HepG2 (cell line): ENCODE results near the gene EGR1. TPM values are rescaled to one million over a fixed set of nuclear protein-coding genes. Genes with fewer than 3 reads are reported as not detected.

Source experiments
- BORCS8-MEF2B ChIP-seq: sonication (generic); formaldehyde crosslinking; IDR thresholded peaks from 2 replicates; pipeline ENCODE4 v1.8.0; 2022; ENCODE audit warnings: mild to moderate bottlenecking, missing genetic modification reagents
- CREBL2 ChIP-seq: sonication (generic); formaldehyde crosslinking; IDR thresholded peaks from 2 replicates; pipeline ENCODE4 v1.8.1; 2023; ENCODE audit warnings: missing genetic modification reagents, mild to moderate bottlenecking, borderline replicate concordance
- HBP1 ChIP-seq: IDR thresholded peaks from 2 replicates; pipeline ENCODE4 v1.6.1; 2016; ENCODE audit warnings: low read depth, control low read depth
- HIC2 ChIP-seq: sonication (generic); formaldehyde crosslinking; IDR thresholded peaks from 2 replicates; pipeline ENCODE4 v1.9.0; 2022; ENCODE audit warnings: low read depth, missing genetic modification reagents
- HMGXB4 ChIP-seq, 2 experiments: sonication (generic) in 1 of 2; formaldehyde crosslinking in 1 of 2; IDR thresholded peaks; 2 replicates each; pipeline versions ENCODE4 v1.4.0 to v1.6.1; 2018 to 2020; ENCODE audit warnings: missing genetic modification reagents in 2 of 2, borderline replicate concordance in 1 of 2, low read depth in 1 of 2, mild to moderate bottlenecking in 1 of 2, missing biosample characterization in 1 of 2
- HNRNPL ChIP-seq: fragments of 200-400 bp; formaldehyde crosslinking; IDR thresholded peaks from 2 replicates; pipeline ENCODE4 v1.6.1; 2017; ENCODE audit warnings: mild to moderate bottlenecking, low read depth, low read length
- HOXA9 ChIP-seq: sonication (generic); formaldehyde crosslinking; IDR thresholded peaks from 2 replicates; pipeline ENCODE4 v1.8.1; 2022; ENCODE audit warnings: missing genetic modification reagents, mild to moderate bottlenecking, moderate library complexity, borderline replicate concordance
- RARA ChIP-seq: IDR thresholded peaks from 2 replicates; pipeline ENCODE4 v1.6.1; 2016; ENCODE audit warnings: missing genetic modification reagents, missing compliant biosample characterization
- SALL1 ChIP-seq: sonication (generic); formaldehyde crosslinking; IDR thresholded peaks from 2 replicates; pipeline ENCODE4 v1.8.0; 2022; ENCODE audit warnings: mild to moderate bottlenecking, missing genetic modification reagents
- THAP9 ChIP-seq: sonication (generic); formaldehyde crosslinking; IDR thresholded peaks from 2 replicates; pipeline ENCODE4; 2020; ENCODE audit warnings: missing genetic modification reagents, mild to moderate bottlenecking, borderline replicate concordance
- ZBTB33 ChIP-seq: sonication (generic); formaldehyde crosslinking; IDR thresholded peaks from 2 replicates; pipeline ENCODE4 v1.4.0; 2020; ENCODE audit warnings: missing genetic modification reagents
- ZMAT3 ChIP-seq: sonication (generic); formaldehyde crosslinking; conservative IDR thresholded peaks from 2 replicates; pipeline ENCODE4 v1.7.0; 2021; ENCODE audit warnings: missing genetic modification reagents
- ZMYM3 ChIP-seq: sonication (generic); formaldehyde crosslinking; IDR thresholded peaks from 2 replicates; pipeline ENCODE4 v1.5.1; 2020; ENCODE audit warnings: mild to moderate bottlenecking, missing genetic modification reagents
- ZNF326 ChIP-seq: sonication (generic); formaldehyde crosslinking; IDR thresholded peaks from 2 replicates; pipeline ENCODE4 v1.4.0; 2020; ENCODE audit warnings: missing genetic modification reagents, borderline replicate concordance
- ZNF451 ChIP-seq: sonication (generic); formaldehyde crosslinking; IDR thresholded peaks from 2 replicates; pipeline ENCODE4 v1.5.0; 2020; ENCODE audit warnings: mild to moderate bottlenecking, missing genetic modification reagents
- ZNF879 ChIP-seq: sonication (generic); formaldehyde crosslinking; IDR thresholded peaks from 2 replicates; pipeline ENCODE4 v1.8.1; 2023; ENCODE audit warnings: missing genetic modification reagents
- polyA plus RNA-seq, 8 experiments: library from polyadenylated mRNA; depleted of rRNA in 3 of 8; stranded (reverse) in 7 of 8; unstranded in 1 of 8; fragments of >200 nt; fragmentation: Illumina TruSeq in 4 of 8; extraction: Trizol in 4 of 8; gene quantifications; 2 replicates each; pipeline versions ENCODE4 v1.2.1 to v1.2.3, GENCODE V29; 2011 to 2016; ENCODE audit warnings: low read depth in 4 of 8, missing spikeins in 1 of 8, mixed read lengths in 1 of 8; ENCODE audit not compliant: insufficient read depth in 1 of 8
- total RNA-seq, 5 experiments: library from RNA; depleted of rRNA; stranded (reverse); fragments of >200 nt; fragmentation: Illumina TruSeq; extraction: Trizol; gene quantifications; 2 replicates each; pipeline ENCODE4 v1.2.3, GENCODE V29; 2016; ENCODE audit warnings: low read depth in 1 of 5

Gene EGR1
- total and polyA plus RNA-seq, 2 of the 13 experiments (the other 11 are each of a cell fraction or from before 2014, with no cell fraction given): 4.1 to 4.5 TPM

- TF ChIP-seq HIC2 (CRISPR knock-in tag) (peak; percentile 75; the same call in 1 of the 2 replicates), RARA (CRISPR knock-in tag) (0 out of 2 replicates have a peak, but pooled peaks have one; percentile 6), HNRNPL (peak; percentile 75), HOXA9 (CRISPR knock-in tag) (no peak), BORCS8-MEF2B (no peak), ZNF879 (no peak), THAP9 (CRISPR knock-in tag) (peak; percentile 52), ZMAT3 (CRISPR knock-in tag) (peak; percentile 40; the same call in 1 of the 2 replicates), ZMYM3 (CRISPR knock-in tag) (0 out of 2 replicates have a peak, but pooled peaks have one; percentile 6), HMGXB4 (CRISPR knock-in tag; IDR thresholded peaks at IDR 0.05; ENCODE audit: borderline replicate concordance in 1 of 2, low read depth in 1 of 2) (peak in 1 of 2 experiments; percentile 2; a peak in 1 of 4 replicates), CREBL2 (CRISPR knock-in tag) (0 out of 2 replicates have a peak, but pooled peaks have one; percentile 75), HBP1 (CRISPR knock-in tag) (0 out of 2 replicates have a peak, but pooled peaks have one; percentile 2), SALL1 (CRISPR knock-in tag) (0 out of 2 replicates have a peak, but pooled peaks have one; percentile 11), ZNF451 (CRISPR knock-in tag) (0 out of 2 replicates have a peak, but pooled peaks have one; percentile 69), ZBTB33 (CRISPR knock-in tag) (0 out of 2 replicates have a peak, but pooled peaks have one; percentile 8), ZNF326 (CRISPR knock-in tag) (no peak)
Measured at GRCh38 chr5:138440159-138441073, 24.9 kb upstream of the EGR1 start (continued).
